ENCODE data around the gene RBP4.

GRCh38 chr10:93595378-93596161 is 5.5 kb downstream of the RBP4 start:
- no peak for TF ChIP-seq CTCF (IDR thresholded peaks at IDR 0.05)
- no peak for TF ChIP-seq POLR2A (IDR thresholded peaks at IDR 0.05)
